Measurements from ENCODE around the gene SLC25A38. TPM values are rescaled to one million over a fixed set of nuclear protein-coding genes. Genes with fewer than 3 reads are reported as not detected.

Gene SLC25A38
- total RNA-seq, 1 donor from 2014 or later, result 14.4 TPM

Other genes starting within 250 kb of the SLC25A38 start
- gene CSRNP1, start 229.8 kb upstream of the SLC25A38 start, total RNA-seq, result 11.4 TPM
- 249 TPM for gene XIRP1, start 190.8 kb upstream of the SLC25A38 start, total RNA-seq
- gene CX3CR1, start 103.3 kb upstream of the SLC25A38 start, total RNA-seq, result 1.5 TPM
- gene CCR8, start 53.7 kb upstream of the SLC25A38 start, total RNA-seq, result not detected
- gene RPSA, start 23.4 kb downstream of the SLC25A38 start, total RNA-seq, result 389 TPM
- gene MOBP, start 84.3 kb downstream of the SLC25A38 start, total RNA-seq, result not detected